IPS DF 4.7 (cell line): ENCODE data around the gene ATAD3B.
"Not testable (repeated sequence)": the region's sequence is repeated elsewhere in the genome, so short reads cannot be mapped to it uniquely, and the experiment has no call there.

Experiments
- DNase-seq: peaks from one replicate; pipeline ENCODE4 v3.0.0-alpha.2; 2013; ENCODE audit warnings: low spot score; ENCODE audit errors: extremely low read depth

Gene ATAD3B

GRCh38 chr1:1479547-1480487 is 8.3 kb downstream of the ATAD3B start:
- DNase-seq, result no peak

GRCh38 chr1:1480488-1480867 is 8.9 kb downstream of the ATAD3B start:
- not testable (repeated sequence) for DNase-seq

GRCh38 chr1:1481811-1482210 is 10.2 kb downstream of the ATAD3B start:
- DNase-seq, result not testable (repeated sequence)

GRCh38 chr1:1482856-1483255 is 11.3 kb downstream of the ATAD3B start:
- no peak for DNase-seq

GRCh38 chr1:1483714-1484113 is 12.1 kb downstream of the ATAD3B start:
- DNase-seq, result no peak

GRCh38 chr1:1484976-1485750 is 13.6 kb downstream of the ATAD3B start:
- not testable (repeated sequence) for DNase-seq

- DNase-seq, result not testable (repeated sequence)
Observed at GRCh38 chr1:1485755-1486317, 14.3 kb downstream of the ATAD3B start.

GRCh38 chr1:1487701-1488100 is 16.1 kb downstream of the ATAD3B start:
- DNase-seq, result no peak

GRCh38 chr1:1489231-1489630 is 17.7 kb downstream of the ATAD3B start:
- no peak for DNase-seq

GRCh38 chr1:1489861-1490260 is 18.3 kb downstream of the ATAD3B start:
- DNase-seq, result no peak

GRCh38 chr1:1490633-1491230 is 19.2 kb downstream of the ATAD3B start:
- no peak for DNase-seq

GRCh38 chr1:1491601-1492000 is 20.0 kb downstream of the ATAD3B start:
- DNase-seq, result no peak

GRCh38 chr1:1494311-1494710 is 22.7 kb downstream of the ATAD3B start:
- not testable (repeated sequence) for DNase-seq

GRCh38 chr1:1495461-1495975 is 24.0 kb downstream of the ATAD3B start:
- DNase-seq, result not testable (repeated sequence)

GRCh38 chr1:1504777-1505365 is 33.3 kb downstream of the ATAD3B start:
- DNase-seq, result not testable (repeated sequence)

GRCh38 chr1:1505366-1505798 is 33.8 kb downstream of the ATAD3B start:
- DNase-seq, result not testable (repeated sequence)

- not testable (repeated sequence) for DNase-seq
Observed at GRCh38 chr1:1505801-1506200, 34.2 kb downstream of the ATAD3B start.

GRCh38 chr1:1507305-1507704 is 35.7 kb downstream of the ATAD3B start:
- no peak for DNase-seq

GRCh38 chr1:1508775-1509464 is 37.4 kb downstream of the ATAD3B start:
- DNase-seq, result not testable (repeated sequence)

GRCh38 chr1:1509465-1509850 is 37.9 kb downstream of the ATAD3B start:
- DNase-seq, result not testable (repeated sequence)
